Measurements from ENCODE around the gene FLNB. TPM values are rescaled to one million over a fixed set of nuclear protein-coding genes. Genes with fewer than 3 reads are reported as not detected.

Gene FLNB
- total and polyA plus RNA-seq, 2 of the 13 experiments (the other 11 are each of a cell fraction or from before 2014, with no cell fraction given): 106 to 130 TPM

- TF ChIP-seq SETDB1 (CRISPR knock-in tag; IDR thresholded peaks at IDR 0.05; ENCODE audit: borderline replicate concordance): no peak
- TF ChIP-seq CREBL2 (CRISPR knock-in tag; IDR thresholded peaks at IDR 0.05; ENCODE audit: borderline replicate concordance): no peak
- TF ChIP-seq ZNF891 (CRISPR knock-in tag; IDR thresholded peaks at IDR 0.05): no peak
- TF ChIP-seq FOXA1 (IDR thresholded peaks at IDR 0.05): no peak
- peak; percentile 80 for TF ChIP-seq FOXA1 (CRISPR knock-in tag; IDR thresholded peaks at IDR 0.05)
- TF ChIP-seq ZFP91 (CRISPR knock-in tag; IDR thresholded peaks at IDR 0.05; ENCODE audit: borderline replicate concordance): peak; percentile 66
- TF ChIP-seq RBM39 (IDR thresholded peaks at IDR 0.05; ENCODE audit: low read depth, low read length, poor library complexity, severe bottlenecking): no peak
- no peak for TF ChIP-seq ZFYVE20 (CRISPR knock-in tag; IDR thresholded peaks at IDR 0.05; ENCODE audit: borderline replicate concordance, low read depth)
- TF ChIP-seq ZFP90 (CRISPR knock-in tag; IDR thresholded peaks at IDR 0.05; ENCODE audit: borderline replicate concordance): no peak
- TF ChIP-seq MATR3 (CRISPR knock-in tag; IDR thresholded peaks at IDR 0.05): no peak
- no peak for TF ChIP-seq ZNF20 (CRISPR knock-in tag; IDR thresholded peaks at IDR 0.05)
These were observed 35.7 kb downstream of the FLNB start (continued) for GRCh38 chr3:58043933-58044332.
